HG03565 (cell line): ENCODE measurements around the gene PRRT1B.
"Not testable (repeated sequence)": the region's sequence is repeated elsewhere in the genome, so short reads cannot be mapped to it uniquely, and the experiment has no call there.

Source experiments
- ATAC-seq: cut with Tn5 transposase; IDR thresholded peaks from one replicate; pipeline ENCODE4 v1.9.1; 2021; ENCODE audit warnings: mild to moderate bottlenecking, moderate library complexity; ENCODE audit not compliant: unreplicated experiment

The PRRT1B gene

DNA sequence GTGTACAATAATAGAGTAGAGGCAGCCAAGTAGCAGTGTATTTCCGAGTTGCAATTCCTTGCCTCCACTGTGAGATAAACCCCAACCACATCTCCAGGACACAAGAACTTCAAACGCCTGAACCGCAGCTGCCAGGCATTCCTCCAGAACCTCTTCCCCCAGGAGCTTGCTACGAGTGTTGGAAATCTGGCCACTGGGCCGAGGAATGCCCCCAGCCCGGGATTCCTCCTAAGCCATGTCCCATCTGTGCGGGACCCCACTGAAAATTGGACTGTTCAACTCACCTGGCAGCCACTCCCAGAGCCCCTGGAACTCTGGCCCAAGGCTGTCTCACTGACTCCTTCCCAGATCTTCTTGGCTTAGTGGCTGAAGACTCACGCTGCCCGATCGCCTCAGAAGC lies 3.9 kb downstream of the PRRT1B start:
- ATAC-seq, result not testable (repeated sequence)

DNA sequence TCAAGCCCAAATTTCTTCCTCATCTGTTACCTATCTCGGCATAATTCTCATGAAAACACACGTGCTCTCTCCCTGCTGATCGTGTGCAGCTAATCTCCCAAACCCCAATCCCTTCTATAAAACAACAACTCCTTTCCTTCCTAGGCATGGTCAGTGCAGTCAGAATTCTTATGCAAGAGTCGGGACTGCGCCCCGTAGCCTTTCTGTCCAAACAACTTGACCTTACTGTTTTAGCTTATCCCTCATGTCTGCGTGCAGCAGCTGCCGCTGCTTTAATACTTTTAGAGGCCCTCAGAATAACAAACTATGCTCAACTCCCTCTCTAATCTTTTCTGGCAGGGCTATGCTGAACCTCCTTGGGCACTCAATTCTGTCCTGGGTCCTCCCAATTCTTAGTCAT lies 5.1 kb downstream of the PRRT1B start:
- ATAC-seq, result not testable (repeated sequence)

DNA sequence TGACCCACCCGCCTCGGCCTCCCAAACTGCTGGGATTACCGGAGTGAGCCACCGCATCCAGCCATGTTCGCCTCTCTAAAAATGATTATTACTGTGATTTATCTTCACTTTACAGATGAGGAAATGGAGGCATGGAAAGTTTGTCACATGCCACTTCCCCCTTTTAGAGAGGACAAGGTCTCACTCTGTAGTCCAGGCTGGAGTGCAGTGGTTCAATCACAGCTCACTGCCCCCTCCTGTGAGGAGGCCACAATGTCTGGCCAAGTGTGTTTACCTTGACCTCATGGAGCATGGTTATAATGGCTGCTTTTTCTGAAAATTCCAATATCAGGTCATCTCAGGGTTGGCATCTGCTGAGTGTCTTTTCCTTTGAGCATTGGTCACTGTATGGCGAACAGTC lies 6.7 kb downstream of the PRRT1B start:
- no peak for ATAC-seq

DNA sequence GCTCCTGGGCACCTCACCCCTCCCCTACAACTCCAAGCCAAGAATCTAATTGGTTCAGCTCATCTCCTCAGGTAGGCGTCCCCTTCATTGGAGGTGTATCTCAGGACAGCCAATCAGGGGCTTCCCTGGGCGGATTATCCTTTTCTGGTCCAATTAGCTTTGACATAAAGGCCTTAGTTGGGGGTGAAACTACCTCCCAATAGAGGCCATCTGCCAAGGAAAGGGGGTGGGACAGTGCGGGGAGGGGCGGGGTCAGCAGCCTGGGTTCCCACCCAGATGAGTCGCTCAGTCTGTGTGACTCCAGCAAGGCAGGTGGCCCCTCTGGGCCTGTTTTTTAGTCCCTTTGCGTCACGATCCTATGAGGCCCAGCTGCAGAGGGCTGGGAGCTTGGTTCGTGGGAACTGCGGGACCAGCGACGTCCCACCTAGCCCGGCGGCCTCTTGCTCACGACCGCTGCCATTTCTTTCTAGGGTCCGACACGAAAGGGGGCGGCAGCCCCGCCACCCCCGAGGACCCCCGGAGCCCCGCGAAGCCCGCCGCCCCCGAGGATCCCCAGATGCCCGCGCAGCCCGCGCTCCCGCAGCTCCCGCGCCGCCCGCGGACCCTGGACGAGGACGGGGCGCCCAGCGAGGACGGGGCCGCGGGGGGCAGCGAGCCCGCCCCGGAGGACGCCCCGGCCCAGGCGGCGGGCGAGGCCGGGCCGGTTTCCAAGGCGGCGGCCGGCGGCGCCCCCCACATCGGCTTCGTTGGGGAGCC lies 8.9 kb downstream of the PRRT1B start:
- ATAC-seq, result no peak

DNA sequence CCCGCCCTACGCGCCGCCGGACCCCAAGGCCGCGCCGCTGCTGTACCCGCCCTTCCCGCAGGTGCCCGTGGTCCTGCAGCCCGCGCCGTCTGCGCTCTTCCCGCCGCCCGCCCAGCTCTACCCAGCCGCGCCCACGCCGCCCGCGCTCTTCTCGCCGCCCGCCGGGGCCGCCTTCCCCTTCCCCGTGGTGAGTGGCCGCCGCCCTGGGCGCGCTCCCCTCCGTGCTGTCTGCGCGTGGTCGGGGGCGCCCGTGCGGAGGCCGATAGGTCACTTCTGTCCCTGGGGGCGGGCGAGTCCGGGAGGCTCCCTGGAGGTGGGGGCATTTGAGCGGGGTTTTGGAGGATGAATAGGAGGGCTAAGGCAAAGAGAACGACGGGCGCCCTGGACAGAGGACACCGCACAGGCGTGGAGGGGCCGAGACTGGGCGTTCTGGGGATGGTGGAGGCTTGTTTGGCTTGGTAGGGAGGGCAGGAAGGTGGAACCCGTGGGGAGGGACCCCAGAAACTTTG lies 9.6 kb downstream of the PRRT1B start:
- no peak for ATAC-seq

DNA sequence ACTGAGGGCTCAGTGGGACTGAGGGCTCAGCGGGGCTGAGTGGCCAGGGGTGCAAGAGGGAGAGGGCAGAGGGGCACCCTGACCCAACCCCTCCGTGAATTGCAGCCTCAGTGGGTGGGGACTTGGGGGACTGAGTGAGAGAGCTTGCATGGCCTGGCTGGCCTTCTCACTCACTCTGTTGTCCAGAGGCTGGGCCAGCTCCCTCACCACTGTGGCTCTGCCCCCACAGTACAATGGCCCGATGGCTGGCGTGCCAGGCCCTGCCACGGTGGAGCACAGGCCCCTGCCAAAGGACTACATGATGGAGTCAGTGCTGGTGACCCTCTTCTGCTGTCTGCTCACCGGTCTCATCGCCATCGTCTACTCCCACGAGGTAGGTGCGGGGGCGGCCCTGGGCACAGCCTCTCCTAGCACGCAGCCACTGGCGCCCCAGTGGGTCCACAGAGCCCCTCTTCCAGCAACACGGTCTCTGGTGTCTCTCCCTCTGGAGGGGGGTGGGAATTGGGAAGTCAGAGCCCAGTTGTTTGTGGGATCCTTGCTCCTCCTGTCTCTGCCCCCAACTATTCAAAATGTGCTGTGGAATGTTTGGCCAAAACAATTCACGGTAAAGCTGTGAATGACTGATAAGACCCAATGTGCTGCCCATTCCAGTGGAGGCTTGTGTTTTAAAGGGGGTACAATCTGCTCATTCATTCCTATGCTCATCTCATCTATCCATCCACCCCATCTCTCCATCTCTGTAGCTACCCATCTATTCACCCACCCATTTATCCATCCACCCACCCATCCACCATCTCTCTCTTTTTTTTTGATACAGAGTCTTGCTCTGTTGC lies 10.7 kb downstream of the PRRT1B start:
- ATAC-seq, result no peak

DNA sequence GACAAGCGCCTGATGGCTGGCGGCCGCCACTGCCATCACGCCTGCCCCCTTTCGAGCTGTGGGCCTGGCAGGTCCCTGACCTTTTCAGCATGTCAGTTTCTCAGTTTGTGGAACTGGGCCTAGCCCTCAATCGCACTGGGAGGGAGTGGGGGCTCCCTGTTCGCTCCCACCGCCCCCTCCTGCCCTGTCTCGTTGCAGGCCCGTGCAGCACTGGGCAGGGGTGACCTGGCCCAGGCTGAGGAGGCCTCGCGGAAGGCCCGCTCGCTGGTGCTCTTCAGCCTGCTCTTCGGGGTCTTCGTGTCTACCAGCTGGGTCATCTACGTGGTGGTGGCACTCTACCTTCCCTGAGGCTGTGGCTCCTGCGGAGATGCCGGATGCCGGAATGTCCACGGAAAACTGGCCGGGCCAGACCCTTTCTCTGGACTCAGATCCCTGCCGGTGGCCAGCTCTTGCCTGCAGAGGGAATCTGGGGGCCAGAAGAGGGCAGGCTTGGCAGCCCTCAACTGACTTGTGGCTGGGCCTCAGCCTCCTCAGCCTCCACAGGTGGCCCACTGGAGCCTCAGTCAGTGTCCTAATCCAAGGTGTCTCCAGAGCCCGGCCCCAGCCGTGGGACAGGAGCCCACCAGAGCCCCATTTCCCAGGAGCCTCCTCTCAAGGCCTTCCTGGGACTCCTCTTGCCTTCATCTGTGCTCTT lies 12.7 kb downstream of the PRRT1B start:
- no peak for ATAC-seq

DNA sequence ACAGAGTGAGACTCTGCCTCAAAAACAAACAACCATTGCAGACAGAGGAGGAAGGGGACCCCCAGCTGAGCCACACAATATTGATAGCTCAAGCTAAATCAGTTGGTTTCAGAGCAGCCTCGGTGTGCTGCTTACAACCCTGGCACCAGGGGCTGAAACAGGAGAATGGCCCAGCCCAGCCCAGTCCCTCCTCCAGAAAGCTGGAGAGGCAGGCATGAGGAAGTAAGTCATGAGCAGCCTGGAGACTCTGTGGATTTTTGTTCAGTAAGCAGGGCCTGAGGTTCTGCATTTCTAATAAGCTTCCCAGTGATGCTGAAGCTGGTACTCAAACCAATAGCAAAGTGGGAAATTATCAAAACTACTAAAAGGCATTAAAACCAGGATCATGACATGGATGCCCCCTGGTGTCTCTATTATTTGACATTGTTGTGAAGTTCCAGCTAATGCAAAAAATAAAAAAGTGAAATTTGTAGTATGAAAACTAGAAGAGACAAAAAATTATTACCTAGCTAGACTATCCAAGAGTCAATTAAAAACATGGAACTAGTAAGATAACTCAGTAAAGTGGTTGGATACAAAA lies 14.2 kb downstream of the PRRT1B start:
- ATAC-seq, result no peak

DNA sequence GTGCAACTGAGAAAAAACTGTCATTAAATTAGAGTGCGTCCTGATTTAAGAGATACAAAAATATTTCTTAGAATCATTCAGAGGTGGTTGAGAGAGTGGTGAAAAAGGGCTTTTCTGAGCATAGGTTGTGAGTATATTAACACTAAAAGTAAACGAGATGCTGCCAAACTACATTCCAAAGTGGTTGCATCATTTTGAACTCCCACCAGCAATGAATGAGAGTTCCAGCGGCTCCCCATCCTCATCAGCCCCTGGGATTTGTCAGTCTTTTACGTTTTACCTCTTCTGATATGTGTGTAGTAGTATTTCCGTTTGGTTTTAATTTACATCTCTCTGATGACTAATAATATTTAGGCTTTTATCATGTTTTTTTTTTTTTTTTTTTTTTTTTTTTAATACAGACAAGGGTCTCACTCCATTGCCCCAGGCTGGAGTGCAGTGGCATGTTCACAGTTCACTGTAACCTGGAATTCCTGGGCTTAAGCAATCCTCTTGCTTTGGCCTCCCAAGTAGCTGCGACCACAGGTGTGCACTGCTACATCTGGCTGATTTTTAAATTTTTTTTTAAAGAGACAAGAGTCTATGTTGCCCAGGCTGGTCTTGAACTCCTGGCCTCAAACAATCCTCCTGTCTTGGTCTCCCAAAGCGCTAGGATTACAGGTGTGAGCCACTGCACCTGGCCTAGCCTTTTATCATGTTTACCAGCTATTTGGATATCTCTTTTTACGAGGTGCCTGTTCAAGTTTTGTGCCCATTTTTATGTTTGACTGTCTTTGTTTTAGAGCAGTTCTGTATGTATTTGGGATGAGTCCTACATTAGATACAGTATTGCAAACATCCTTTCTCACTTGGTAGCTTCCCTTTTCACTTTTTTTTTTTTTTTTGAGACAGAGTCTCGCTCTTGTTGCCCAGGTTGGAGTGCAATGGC lies 17.0 kb downstream of the PRRT1B start:
- ATAC-seq, result no peak

DNA sequence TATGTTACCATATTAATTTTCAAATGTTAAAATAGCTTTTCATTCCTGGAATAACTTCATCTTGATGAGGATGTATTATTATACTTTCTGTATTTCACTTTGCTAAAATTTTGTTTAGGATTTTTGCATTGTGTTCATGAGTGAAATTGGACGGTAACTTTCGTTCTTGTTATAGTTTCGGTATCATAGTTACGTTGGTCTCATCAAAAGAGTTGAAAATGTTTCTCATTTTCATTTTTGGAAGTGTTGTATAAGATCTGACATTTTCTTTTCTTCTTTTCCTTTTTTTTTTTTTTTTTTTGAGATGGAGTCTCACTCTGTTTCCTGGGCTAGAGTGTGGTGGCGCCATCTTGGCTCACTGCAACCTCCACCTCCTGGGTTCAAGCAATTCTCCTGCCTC lies 20.0 kb downstream of the PRRT1B start:
- ATAC-seq, result no peak

DNA sequence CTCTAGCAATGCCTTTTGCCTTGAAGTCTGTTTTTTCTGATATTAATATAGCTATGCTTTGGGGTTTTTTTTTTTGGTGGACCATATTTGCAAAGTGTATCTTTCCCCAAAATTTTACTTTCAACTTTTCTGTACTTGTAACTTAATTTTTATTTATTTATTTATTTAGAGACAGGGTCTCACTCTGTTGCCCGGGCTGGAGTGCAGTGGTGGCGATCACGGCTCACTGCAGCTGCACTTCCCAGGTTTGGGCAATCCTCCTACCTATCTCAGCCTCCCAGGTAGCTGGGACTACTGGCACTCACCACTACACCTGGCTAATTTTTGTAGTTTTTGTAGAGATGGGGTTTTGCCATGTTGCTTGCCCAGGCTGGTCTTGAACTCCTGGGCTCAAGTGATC lies 20.8 kb downstream of the PRRT1B start:
- ATAC-seq, result no peak

DNA sequence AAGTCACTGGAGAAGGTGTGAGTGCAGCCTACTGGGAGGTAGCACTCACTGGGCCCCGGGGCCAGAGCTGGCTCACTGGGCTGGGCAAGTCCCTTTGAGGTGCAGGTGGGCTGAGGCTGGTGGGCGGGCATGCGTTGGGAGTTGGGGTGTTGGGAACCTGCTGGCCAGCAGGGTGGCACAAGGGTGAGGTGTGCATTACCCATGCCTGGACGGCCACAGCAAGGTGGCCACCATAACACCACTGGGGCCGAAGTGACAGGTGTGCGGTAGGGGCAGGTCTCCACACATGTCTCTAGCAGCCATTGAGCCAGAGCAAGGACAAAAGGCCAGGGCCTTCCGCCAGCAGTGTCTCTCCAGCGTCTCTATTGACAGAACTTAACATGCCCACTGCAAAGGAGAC lies 22.6 kb downstream of the PRRT1B start:
- ATAC-seq, result no peak

DNA sequence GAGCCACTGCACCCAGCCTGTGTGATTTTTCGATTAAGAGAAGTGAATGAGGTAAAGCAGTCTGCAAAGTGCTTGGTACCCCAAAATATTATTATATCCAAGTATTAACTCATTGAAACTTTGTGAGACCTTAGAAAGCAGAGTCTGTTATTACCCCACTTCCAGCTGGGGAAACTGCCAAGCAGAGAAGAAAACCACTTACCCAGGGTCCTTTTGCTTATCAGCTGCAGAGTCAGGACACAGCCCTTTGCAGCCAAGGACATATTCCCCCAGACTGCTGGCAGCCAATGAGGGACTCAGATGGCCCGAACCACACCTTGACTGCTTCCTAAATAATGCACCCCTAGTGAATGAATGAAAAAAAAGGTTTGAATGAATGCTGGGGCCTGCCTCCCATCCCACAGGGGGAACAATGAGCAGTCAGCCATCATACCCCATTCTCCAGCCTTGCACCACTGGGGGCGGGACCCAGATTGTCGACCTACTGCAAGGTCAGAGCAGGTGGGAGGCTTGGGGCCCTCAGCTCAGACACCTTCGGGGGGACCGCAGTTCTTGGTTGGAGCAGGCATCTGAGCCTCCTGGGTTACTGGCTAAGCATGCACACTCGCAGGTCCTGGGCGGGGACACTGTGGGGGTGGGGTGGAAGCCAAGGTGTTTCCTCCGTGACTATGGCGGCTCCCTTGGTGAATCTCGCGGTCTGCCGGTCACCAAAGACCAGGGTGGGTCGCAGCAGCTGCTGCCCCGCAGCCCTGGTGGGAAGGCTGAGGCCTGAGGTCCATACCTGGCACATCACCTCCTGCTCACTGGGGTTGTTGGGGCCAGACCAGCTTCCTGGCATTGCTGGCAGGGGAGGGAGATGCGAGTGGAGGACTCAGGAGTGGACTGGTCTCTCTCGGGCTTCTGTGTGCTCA lies 29.7 kb downstream of the PRRT1B start:
- ATAC-seq, result no peak

DNA sequence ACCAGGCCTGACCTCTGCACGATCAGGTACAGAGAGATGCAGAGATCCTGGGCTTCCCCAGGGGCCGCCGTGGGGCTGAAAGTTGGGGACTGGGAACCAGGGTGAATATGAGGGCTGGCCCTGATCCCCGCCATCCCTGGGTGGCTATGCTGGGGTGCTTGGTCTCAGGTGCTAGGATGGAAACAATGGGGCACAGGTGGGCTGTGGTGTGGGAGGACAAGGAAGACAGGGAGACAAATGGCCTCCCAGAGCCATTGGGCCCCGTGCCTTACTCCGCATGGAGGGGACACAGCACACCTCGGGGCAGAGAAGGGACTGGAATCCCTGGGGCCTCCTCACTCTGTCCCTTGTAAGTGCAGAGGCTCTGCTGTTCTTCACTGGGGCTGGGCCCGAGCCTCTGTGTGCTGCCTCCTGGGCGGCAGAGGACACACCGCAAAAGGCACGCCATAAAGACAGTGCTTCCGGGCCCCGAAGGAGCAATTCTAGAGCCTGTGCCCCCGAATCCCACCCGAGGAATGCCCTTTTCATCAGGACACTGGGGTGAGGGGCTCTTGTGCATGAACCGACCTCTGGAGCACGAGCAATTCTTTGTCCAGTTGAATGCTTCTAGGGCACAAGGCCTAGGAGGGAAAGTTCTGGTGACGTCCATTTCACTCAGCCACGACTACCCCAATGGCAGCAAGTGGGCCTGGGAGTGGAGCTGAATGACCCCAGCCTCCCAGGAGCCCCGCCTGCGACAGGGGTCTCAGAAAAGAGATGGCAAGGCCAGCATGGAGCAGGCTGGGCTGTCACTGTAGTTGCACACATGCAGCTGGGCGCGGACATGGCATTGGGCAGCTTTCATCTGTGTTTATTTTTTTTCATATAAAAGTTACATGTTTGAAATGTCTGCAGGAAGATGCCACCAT lies 30.9 kb downstream of the PRRT1B start:
- ATAC-seq, result no peak

DNA sequence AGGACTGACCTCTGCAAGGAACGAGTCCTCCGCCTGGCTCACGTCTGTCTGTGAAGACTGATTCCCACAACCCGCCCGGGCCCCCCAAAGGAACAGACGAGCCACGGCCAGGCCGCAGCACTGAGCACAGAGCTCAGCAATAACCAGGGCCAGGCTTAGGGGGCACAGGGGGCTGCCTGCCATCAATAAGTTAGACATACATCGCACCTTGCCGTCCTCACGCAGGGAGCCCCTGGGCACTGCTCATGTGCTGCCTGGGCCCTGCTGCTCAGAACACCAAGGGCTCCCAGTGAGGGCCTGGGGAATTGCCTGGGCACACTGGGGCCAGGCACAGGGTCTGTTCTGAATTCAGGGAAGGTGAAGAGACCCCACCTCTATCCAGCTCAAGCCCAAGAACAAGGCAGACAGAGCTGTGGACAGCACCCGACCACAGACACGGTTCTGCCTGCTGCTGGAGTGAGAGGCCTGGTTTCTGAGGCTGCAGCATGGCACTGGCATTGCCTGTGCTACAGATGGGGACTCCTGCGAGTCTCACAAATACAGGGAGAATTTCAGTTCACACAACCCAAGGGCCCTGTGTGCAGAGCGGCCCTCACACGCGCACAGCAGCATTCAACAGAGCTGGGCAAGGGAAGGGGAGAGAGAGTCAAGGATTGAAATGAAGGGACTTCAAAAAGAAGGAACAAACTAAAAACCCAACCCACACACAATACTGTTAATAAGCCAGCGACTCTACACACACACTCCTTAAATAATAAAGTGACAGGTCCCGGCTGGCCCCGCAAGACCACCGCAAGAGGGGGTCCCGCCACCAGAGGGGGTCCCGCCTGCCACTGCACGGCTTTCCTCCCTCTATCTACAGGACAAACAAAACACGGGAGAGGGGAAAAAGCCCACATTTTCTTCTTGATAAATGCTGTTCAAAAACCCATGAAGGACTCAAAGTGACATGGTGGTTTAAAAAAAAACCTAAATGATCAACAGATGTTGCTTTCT lies 32.0 kb downstream of the PRRT1B start:
- no peak for ATAC-seq

DNA sequence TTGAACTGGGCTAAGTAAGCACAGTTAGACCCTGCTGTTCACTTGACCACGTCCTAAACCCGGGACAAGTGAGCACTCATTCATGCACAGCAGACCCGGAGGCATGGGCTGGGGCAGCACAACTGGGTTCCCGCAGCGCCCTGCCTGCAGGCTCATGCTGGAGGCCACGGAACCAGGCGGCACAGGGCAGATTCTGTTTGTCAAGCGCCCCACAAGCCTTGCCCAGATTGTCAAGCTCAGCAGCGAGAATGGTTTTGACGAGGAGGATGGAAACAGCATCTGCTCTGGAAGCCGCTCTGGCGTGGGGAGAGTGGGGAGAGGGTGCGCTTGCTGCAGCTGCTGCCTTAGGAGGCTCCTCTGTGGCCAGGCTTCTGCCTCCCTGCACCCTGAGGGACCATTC lies 32.7 kb downstream of the PRRT1B start:
- ATAC-seq, result no peak
